CD14-positive monocyte (primary cell): ENCODE data around the gene ARID3B. TPM values are rescaled to one million over a fixed set of nuclear protein-coding genes. Genes with fewer than 3 reads are reported as not detected.

ENCODE experiments used
- DNase-seq, 3 donors: peaks; one replicate each; pipeline ENCODE4 v3.0.0-alpha.2; 2011 to 2022
- H2AFZ ChIP-seq: 2 replicates; pipeline ENCODE4 v1.6.0; 2012; ENCODE audit warnings: mild to moderate bottlenecking, low read depth, low read length, inconsistent platforms; ENCODE audit not compliant: insufficient read depth, poor library complexity, severe bottlenecking
- H3K27ac ChIP-seq, 2 donors: 1 replicate in 1 of 2; 2 replicates in 1 of 2; pipeline ENCODE4 v1.5.1; 2012 to 2013; ENCODE audit warnings: low read length in 2 of 2, control low read depth in 1 of 2, inconsistent platforms in 1 of 2, low read depth in 1 of 2, mild to moderate bottlenecking in 1 of 2
- H3K27me3 ChIP-seq, 2 donors: one replicate each; pipeline versions ENCODE4 v1.6.0 to v1.6.1; 2011 to 2013; ENCODE audit warnings: low read length in 2 of 2; ENCODE audit not compliant: control insufficient read depth in 2 of 2, insufficient read depth in 2 of 2
- H3K36me3 ChIP-seq, 2 donors: replicated peaks in 1 of 2; 1 replicate in 1 of 2; 2 replicates in 1 of 2; pipeline versions ENCODE4 v1.5.1 to v1.6.1; 2012 to 2013; ENCODE audit warnings: low read length in 2 of 2, control low read depth in 1 of 2, inconsistent platforms in 1 of 2, mild to moderate bottlenecking in 1 of 2; ENCODE audit not compliant: insufficient read depth in 2 of 2, control insufficient read depth in 1 of 2
- H3K4me1 ChIP-seq, 2 donors: 1 replicate in 1 of 2; 2 replicates in 1 of 2; pipeline versions ENCODE4 v1.5.1 to v1.6.1; 2012 to 2013; ENCODE audit warnings: low read length in 2 of 2, control low read depth in 1 of 2, inconsistent platforms in 1 of 2, mild to moderate bottlenecking in 1 of 2, moderate library complexity in 1 of 2; ENCODE audit not compliant: insufficient read depth in 2 of 2, control insufficient read depth in 1 of 2
- H3K4me2 ChIP-seq: replicated peaks from 2 replicates; pipeline ENCODE3; 2012; ENCODE audit warnings: low read length, moderate library complexity, mild to moderate bottlenecking; ENCODE audit not compliant: poor library complexity, severe bottlenecking; ENCODE audit errors: extremely low read depth
- H3K4me3 ChIP-seq, 3 experiments: fragments of 200-600 bp in 1 of 3; sonication (generic) in 1 of 3; replicated peaks in 1 of 3; 1 replicate in 2 of 3; 2 replicates in 1 of 3; pipeline ENCODE4 v1.5.1; 2011 to 2013; ENCODE audit warnings: low read length in 3 of 3, mild to moderate bottlenecking in 3 of 3, control low read depth in 2 of 3, low read depth in 2 of 3, inconsistent platforms in 1 of 3, moderate library complexity in 1 of 3
- H3K79me2 ChIP-seq: 2 replicates; pipeline ENCODE4 v1.6.0; 2012; ENCODE audit warnings: mild to moderate bottlenecking, control low read depth, inconsistent platforms, low read length, moderate library complexity; ENCODE audit not compliant: insufficient read depth
- H3K9ac ChIP-seq: 2 replicates; pipeline ENCODE4 v1.6.0; 2017; ENCODE audit warnings: low read length, mild to moderate bottlenecking; ENCODE audit not compliant: insufficient read depth, poor library complexity, severe bottlenecking
- H3K9me3 ChIP-seq, 2 donors: replicated peaks in 1 of 2; 1 replicate in 1 of 2; 2 replicates in 1 of 2; pipeline versions ENCODE4 v1.5.1 to v1.6.1; 2012 to 2013; ENCODE audit warnings: low read length in 2 of 2, control low read depth in 1 of 2; ENCODE audit not compliant: control insufficient read depth in 1 of 2, insufficient read depth in 1 of 2
- H4K20me1 ChIP-seq: 2 replicates; pipeline ENCODE4 v1.6.0; 2012; ENCODE audit warnings: mild to moderate bottlenecking, low read length, control low read depth, moderate library complexity; ENCODE audit not compliant: insufficient read depth
- H3K27ac Mint-ChIP-seq, 7 donors: one replicate each; pipeline ENCODE4 v1.8.0; 2020; ENCODE audit warnings: mild to moderate bottlenecking in 7 of 7, mixed read lengths in 7 of 7, moderate library complexity in 6 of 7, inconsistent platforms in 2 of 7
- H3K27me3 Mint-ChIP-seq, 3 donors: one replicate each; pipeline ENCODE4 v1.8.0; 2021 to 2022; ENCODE audit warnings: low read depth in 3 of 3, mild to moderate bottlenecking in 3 of 3, mixed read lengths in 3 of 3, moderate library complexity in 3 of 3, inconsistent platforms in 1 of 3
- H3K36me3 Mint-ChIP-seq, 2 donors: one replicate each; pipeline ENCODE4 v1.8.0; 2020; ENCODE audit warnings: mixed read lengths in 2 of 2, inconsistent platforms in 1 of 2, mild to moderate bottlenecking in 1 of 2
- H3K4me1 Mint-ChIP-seq: one replicate; pipeline ENCODE4 v1.8.0; 2020; ENCODE audit warnings: mild to moderate bottlenecking, mixed read lengths
- H3K4me3 Mint-ChIP-seq, 2 donors: one replicate each; pipeline ENCODE4 v1.8.0; 2020; ENCODE audit warnings: mild to moderate bottlenecking in 2 of 2, mixed read lengths in 2 of 2, moderate library complexity in 1 of 2
- H3K9me3 Mint-ChIP-seq, 7 donors: one replicate each; pipeline ENCODE4 v1.8.0; 2020 to 2022; ENCODE audit warnings: mixed read lengths in 7 of 7, mild to moderate bottlenecking in 6 of 7, moderate library complexity in 6 of 7, inconsistent platforms in 2 of 7
- CTCF ChIP-seq: fragments of 200-600 bp; IDR thresholded peaks from one replicate; pipeline ENCODE4 v1.8.0; 2022; ENCODE audit warnings: antibody characterized with exemption, mild to moderate bottlenecking
- WGBS: methylation state at CpG from one replicate; pipeline ENCODE4 v1.1.5; 2013; ENCODE audit warnings: missing lambda C conversion rate; ENCODE audit not compliant: insufficient coverage; 5-methylcytosine and 5-hydroxymethylcytosine counted together
- intact Hi-C, 2 donors: fragments of 100-400 bp; cut with micrococcal nuclease; formaldehyde crosslinking; loops; one replicate each; pipeline versions ENCODE4 v1.15.0 to v1.15.1; 2023
- polyA plus RNA-seq, 3 donors: library from polyadenylated mRNA; depleted of rRNA in 1 of 3; unstranded in 2 of 3; stranded (reverse) in 1 of 3; fragments of 300-500 nt in 2 of 3; fragments of >200 nt in 1 of 3; fragmentation: Illumina TruSeq in 2 of 3; gene quantifications; 1 replicate in 2 of 3; 2 replicates in 1 of 3; pipeline ENCODE4 v1.2.3, GENCODE V29; 2012 to 2021

Gene ARID3B
- polyA plus RNA-seq, 3 donors: 2.3 to 17.4 (median 4.4) TPM

GRCh38 chr15:74500401-74500800, 40.6 kb upstream of the ARID3B start:
- WGBS: no CpG with 5 or more reads among the region's 2 CpGs
- Mint-ChIP-seq H3K4me1 (peaks cover 8% of the 10 kb centered on the region), H3K4me3 (no peak overlapping the region), H3K27ac (peak overlapping the region in 1 of 7 donors; percentile 31), H3K27me3 (peaks cover 0 to 3% (median 0%) of the 10 kb centered on the region in 3 donors), H3K36me3 (peaks cover 9 to 13% of the 10 kb centered on the region in 2 donors), H3K9me3 (peaks cover 0 to 3% (median 0%) of the 10 kb centered on the region in 7 donors)
- Histone ChIP-seq H4K20me1 (no peaks in the 10 kb centered on the region), H3K79me2 (no peaks in the 10 kb centered on the region), H3K4me3 (no peak overlapping the region), H3K9ac (no peak overlapping the region), H2AFZ (no peak overlapping the region), H3K36me3 (no peaks in the 10 kb centered on the region), H3K27ac (no peak overlapping the region), H3K27me3 (no peaks in the 10 kb centered on the region), H3K4me2 (no peak overlapping the region), H3K4me1 (no peaks in the 10 kb centered on the region), H3K9me3 (no peaks in the 10 kb centered on the region)
- intact Hi-C loops: no loop called here
- TF ChIP-seq CTCF: no peak
- DNase-seq: no peak

- Mint-ChIP-seq H3K27ac (no peak overlapping the region), H3K36me3 (peaks cover 12 to 19% of the 10 kb centered on the region in 2 donors)
- no peaks in the 10 kb centered on the region for H3K4me1 ChIP-seq
Measured at GRCh38 chr15:74502301-74502700, 38.7 kb upstream of the ARID3B start.

More at GRCh38 chr15:74502301-74502700, 38.7 kb upstream of the ARID3B start:
- TF ChIP-seq CTCF: no peak
- no peaks in the 10 kb centered on the region for H3K9me3 ChIP-seq
- Mint-ChIP-seq H3K4me3 (no peak overlapping the region), H3K9me3 (peaks cover 0 to 3% (median 0%) of the 10 kb centered on the region in 7 donors), H3K27me3 (peaks cover 0 to 3% (median 0%) of the 10 kb centered on the region in 3 donors), H3K4me1 (peaks cover 8% of the 10 kb centered on the region)
- H4K20me1 ChIP-seq: no peaks in the 10 kb centered on the region
- H3K27me3 ChIP-seq: no peaks in the 10 kb centered on the region
- no peak overlapping the region for H3K4me2 ChIP-seq
- no peak overlapping the region for H2AFZ ChIP-seq
- H3K9ac ChIP-seq: no peak overlapping the region
- intact Hi-C loops: no loop called here
- DNase-seq: no peak
- peaks cover 0 to 2% of the 10 kb centered on the region in 2 donors for H3K36me3 ChIP-seq
- no peaks in the 10 kb centered on the region for H3K79me2 ChIP-seq
- H3K27ac ChIP-seq: no peak overlapping the region
- H3K4me3 ChIP-seq: no peak overlapping the region
- WGBS: 83% methylated on average over 3 of the region's 3 CpGs
